H1 (cell line): ENCODE results near the gene RAB3D. TPM values are rescaled to one million over a fixed set of nuclear protein-coding genes. Genes with fewer than 3 reads are reported as not detected.

ENCODE experiments used
- ATF2 ChIP-seq: IDR thresholded peaks from 2 replicates; pipeline ENCODE4 v1.6.1; 2012; ENCODE audit warnings: low read length, inconsistent platforms
- polyA plus RNA-seq, 7 experiments: library from polyadenylated mRNA; depleted of rRNA in 3 of 7; stranded (reverse) in 5 of 7; unstranded in 2 of 7; fragments of >200 nt in 5 of 7; fragments of 200-250 nt in 2 of 7; gene quantifications; 1 replicate in 5 of 7; 2 replicates in 1 of 7; 4 replicates in 1 of 7; pipeline versions ENCODE4 v1.2.1 to v1.2.3, GENCODE V29; 2011 to 2013; ENCODE audit warnings: missing spikeins in 2 of 7, mixed read lengths in 2 of 7
- total RNA-seq: library from RNA; stranded (reverse); fragmentation: NEBNext Ultra II Directional; extraction: Animal tissue kit (Norgen Biotek cat#: 25700); gene quantifications from 2 replicates; pipeline ENCODE4 v1.2.1, GENCODE V29; 2021

Gene RAB3D
- total and polyA plus RNA-seq, 2 of the 8 experiments (the other 6 are each of a cell fraction or from before 2014, with no cell fraction given): 17.8 to 23.8 TPM

- TF ChIP-seq ATF2: no peak
Measured at GRCh38 chr19:11345122-11345803, 5.8 kb upstream of the RAB3D start (continued).
